Mammary epithelial cell (primary cell): ENCODE data around the gene RXFP2.

ENCODE experiments used
- CTCF ChIP-seq, 2 donors: IDR thresholded peaks in 1 of 2; conservative IDR thresholded peaks in 1 of 2; 2 replicates each; pipeline ENCODE4 v1.5.1; 2011 to 2012; ENCODE audit warnings: inconsistent platforms in 2 of 2, low read length in 2 of 2, mild to moderate bottlenecking in 2 of 2, control low read depth in 1 of 2, low read depth in 1 of 2; ENCODE audit not compliant: insufficient read depth in 1 of 2; ENCODE audit errors: extremely low read depth in 1 of 2
- EZH2 ChIP-seq: IDR thresholded peaks from 2 replicates; pipeline ENCODE4 v1.6.1; 2012; ENCODE audit warnings: low read length, inconsistent platforms, borderline replicate concordance

DNA sequence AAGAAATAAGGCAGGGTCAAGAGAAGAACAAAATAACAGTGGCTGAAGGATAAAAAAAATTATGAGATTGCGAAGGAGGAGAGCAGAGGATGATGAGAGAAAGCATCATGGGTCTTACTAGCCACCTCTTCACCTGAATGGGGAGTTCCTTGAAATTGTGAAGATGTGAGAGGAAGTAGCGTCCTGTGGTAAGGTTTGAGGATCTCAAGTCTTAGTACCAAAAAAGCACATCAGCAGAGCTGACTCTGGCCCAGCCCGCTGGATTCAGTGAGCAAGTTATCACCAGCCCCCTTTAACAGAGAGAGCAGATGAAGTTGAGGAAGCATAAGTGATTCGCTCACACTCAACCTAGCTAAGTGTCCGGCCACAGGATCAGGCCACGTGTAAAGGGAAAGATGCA, 61.8 kb downstream of the RXFP2 start:
- no peak for TF ChIP-seq CTCF (conservative IDR thresholded peaks at IDR 0.05 in 1 of 2, IDR thresholded peaks at IDR 0.05 in 1 of 2; ENCODE audit: extremely low read depth in 1 of 2, insufficient read depth in 1 of 2, low read depth in 1 of 2, low read length in 2 of 2)
- no peak for TF ChIP-seq EZH2
